GM12878 (cell line): ENCODE measurements around the gene KIRREL2. TPM values are rescaled to one million over a fixed set of nuclear protein-coding genes. Genes with fewer than 3 reads are reported as not detected.

Source experiments
- CEBPB ChIP-seq, 2 experiments: fragments of 150-350 bp in 1 of 2; IDR thresholded peaks; 2 replicates each; pipeline ENCODE4 v1.6.1; 2012 to 2014; ENCODE audit warnings: low read depth in 2 of 2, low read length in 2 of 2, borderline replicate concordance in 1 of 2, inconsistent platforms in 1 of 2
- JUND ChIP-seq: IDR thresholded peaks from 2 replicates; pipeline ENCODE4 v1.6.1; 2012; ENCODE audit warnings: low read depth, mild to moderate bottlenecking, low read length, improper control_type of control experiment, moderate library complexity
- NFYA ChIP-seq: IDR thresholded peaks from 2 replicates; pipeline ENCODE4 v1.6.1; 2011; ENCODE audit warnings: low read depth, mild to moderate bottlenecking, low read length, improper control_type of control experiment, borderline replicate concordance
- NR2C1 ChIP-seq: fragments of 450-650 bp; IDR thresholded peaks from 2 replicates; pipeline ENCODE4 v1.6.1; 2017; ENCODE audit warnings: antibody characterized with exemption, mild to moderate bottlenecking, moderate library complexity
- RCOR1 ChIP-seq: conservative IDR thresholded peaks from 2 replicates; pipeline ENCODE4 v1.6.1; 2012; ENCODE audit warnings: low read depth, low read length, improper control_type of control experiment
- TBL1XR1 ChIP-seq: IDR thresholded peaks from 2 replicates; pipeline ENCODE4 v1.6.1; 2012; ENCODE audit warnings: low read depth, low read length, improper control_type of control experiment
- TCF7 ChIP-seq: IDR thresholded peaks from 2 replicates; pipeline ENCODE4 v1.6.1; 2014; ENCODE audit warnings: antibody characterized with exemption, borderline replicate concordance
- YBX1 ChIP-seq: fragments of 450-650 bp; IDR thresholded peaks from 2 replicates; pipeline ENCODE4 v1.6.1; 2016; ENCODE audit warnings: antibody characterized with exemption
- ZNF207 ChIP-seq: fragments of 450-650 bp; IDR thresholded peaks from 2 replicates; pipeline ENCODE4 v1.6.1; 2014; ENCODE audit warnings: antibody characterized with exemption, mild to moderate bottlenecking, borderline replicate concordance
- ZSCAN29 ChIP-seq: fragments of 450-650 bp; IDR thresholded peaks from 2 replicates; pipeline ENCODE4 v1.6.1; 2017; ENCODE audit warnings: mild to moderate bottlenecking, moderate library complexity
- polyA plus RNA-seq, 11 experiments: library from polyadenylated mRNA; depleted of rRNA in 4 of 11; unstranded in 6 of 11; stranded (reverse) in 5 of 11; fragments of >200 nt; fragmentation: Nextera tagmentation in 4 of 11; fragmentation: Illumina TruSeq in 1 of 11; extraction: Ambion mirVana in 4 of 11; extraction: Trizol in 1 of 11; gene quantifications; 1 replicate in 1 of 11; 2 replicates in 10 of 11; pipeline versions ENCODE4 v1.2.1 to v1.2.3, GENCODE V29; 2011 to 2016; ENCODE audit warnings: inconsistent platforms in 2 of 11, missing spikeins in 2 of 11, low read depth in 1 of 11
- total RNA-seq, 4 experiments: library from RNA; depleted of rRNA in 3 of 4; stranded (reverse); fragments of >200 nt in 3 of 4; fragmentation: Illumina TruSeq in 1 of 4; extraction: Trizol in 1 of 4; gene quantifications; 2 replicates each; pipeline versions ENCODE4 v1.2.1 to v1.2.3, GENCODE V29; 2013 to 2021
- TF ChIP-seq, protein P1 (sequence below): IDR thresholded peaks from 2 replicates; pipeline ENCODE4 v1.6.1; 2012; ENCODE audit warnings: mild to moderate bottlenecking, low read depth, low read length
- TF ChIP-seq, protein P2 (sequence below): fragments of 450-650 bp; conservative IDR thresholded peaks from 2 replicates; pipeline ENCODE4 v1.6.1; 2017; ENCODE audit warnings: mild to moderate bottlenecking, moderate library complexity
- TF ChIP-seq, protein P3 (sequence below): fragments of 450-650 bp; IDR thresholded peaks from 2 replicates; pipeline ENCODE4 v1.6.1; 2016; ENCODE audit warnings: mild to moderate bottlenecking
- TF ChIP-seq, protein P4 (sequence below): fragments of 450-650 bp; IDR thresholded peaks from 2 replicates; pipeline ENCODE4 v1.6.1; 2016; ENCODE audit warnings: mild to moderate bottlenecking, moderate library complexity, borderline replicate concordance

The KIRREL2 gene
- total and polyA plus RNA-seq, 10 of the 15 experiments (the other 5 are each of a cell fraction or from before 2014, with no cell fraction given): 0.03 to 0.06 TPM; not detected in 8

DNA sequence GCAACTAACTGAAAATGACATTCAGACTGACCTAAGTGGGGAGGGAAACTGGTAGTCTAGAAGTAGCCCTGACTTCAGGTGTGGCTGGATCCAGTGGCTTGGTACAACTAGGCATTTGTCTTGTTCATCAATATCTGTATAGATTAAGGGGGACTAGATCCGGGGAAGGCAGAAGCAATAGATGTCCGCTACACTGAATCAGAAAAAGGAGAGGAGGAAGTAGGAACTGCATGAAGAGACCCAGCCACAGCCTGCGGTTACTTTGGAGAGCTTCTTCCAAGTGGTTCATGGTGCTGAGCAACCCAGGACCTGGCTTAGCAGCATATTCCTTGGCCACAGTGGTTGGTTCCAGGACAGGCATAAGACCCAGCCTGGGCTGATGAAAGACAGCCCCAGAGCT, 34.1 kb upstream of the KIRREL2 start (continued):
- TF ChIP-seq RCOR1: no peak
- TF ChIP-seq CEBPB (IDR thresholded peaks at IDR 0.05; ENCODE audit: borderline replicate concordance in 1 of 2, low read depth in 2 of 2, low read length in 2 of 2): no peak
- TF ChIP-seq ZNF207: no peak
- no peak for TF ChIP-seq TBL1XR1
- TF ChIP-seq, protein P1, sequence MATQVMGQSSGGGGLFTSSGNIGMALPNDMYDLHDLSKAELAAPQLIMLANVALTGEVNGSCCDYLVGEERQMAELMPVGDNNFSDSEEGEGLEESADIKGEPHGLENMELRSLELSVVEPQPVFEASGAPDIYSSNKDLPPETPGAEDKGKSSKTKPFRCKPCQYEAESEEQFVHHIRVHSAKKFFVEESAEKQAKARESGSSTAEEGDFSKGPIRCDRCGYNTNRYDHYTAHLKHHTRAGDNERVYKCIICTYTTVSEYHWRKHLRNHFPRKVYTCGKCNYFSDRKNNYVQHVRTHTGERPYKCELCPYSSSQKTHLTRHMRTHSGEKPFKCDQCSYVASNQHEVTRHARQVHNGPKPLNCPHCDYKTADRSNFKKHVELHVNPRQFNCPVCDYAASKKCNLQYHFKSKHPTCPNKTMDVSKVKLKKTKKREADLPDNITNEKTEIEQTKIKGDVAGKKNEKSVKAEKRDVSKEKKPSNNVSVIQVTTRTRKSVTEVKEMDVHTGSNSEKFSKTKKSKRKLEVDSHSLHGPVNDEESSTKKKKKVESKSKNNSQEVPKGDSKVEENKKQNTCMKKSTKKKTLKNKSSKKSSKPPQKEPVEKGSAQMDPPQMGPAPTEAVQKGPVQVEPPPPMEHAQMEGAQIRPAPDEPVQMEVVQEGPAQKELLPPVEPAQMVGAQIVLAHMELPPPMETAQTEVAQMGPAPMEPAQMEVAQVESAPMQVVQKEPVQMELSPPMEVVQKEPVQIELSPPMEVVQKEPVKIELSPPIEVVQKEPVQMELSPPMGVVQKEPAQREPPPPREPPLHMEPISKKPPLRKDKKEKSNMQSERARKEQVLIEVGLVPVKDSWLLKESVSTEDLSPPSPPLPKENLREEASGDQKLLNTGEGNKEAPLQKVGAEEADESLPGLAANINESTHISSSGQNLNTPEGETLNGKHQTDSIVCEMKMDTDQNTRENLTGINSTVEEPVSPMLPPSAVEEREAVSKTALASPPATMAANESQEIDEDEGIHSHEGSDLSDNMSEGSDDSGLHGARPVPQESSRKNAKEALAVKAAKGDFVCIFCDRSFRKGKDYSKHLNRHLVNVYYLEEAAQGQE: no peak
- TF ChIP-seq TCF7: no peak
- TF ChIP-seq NR2C1: no peak
- TF ChIP-seq, protein P2, sequence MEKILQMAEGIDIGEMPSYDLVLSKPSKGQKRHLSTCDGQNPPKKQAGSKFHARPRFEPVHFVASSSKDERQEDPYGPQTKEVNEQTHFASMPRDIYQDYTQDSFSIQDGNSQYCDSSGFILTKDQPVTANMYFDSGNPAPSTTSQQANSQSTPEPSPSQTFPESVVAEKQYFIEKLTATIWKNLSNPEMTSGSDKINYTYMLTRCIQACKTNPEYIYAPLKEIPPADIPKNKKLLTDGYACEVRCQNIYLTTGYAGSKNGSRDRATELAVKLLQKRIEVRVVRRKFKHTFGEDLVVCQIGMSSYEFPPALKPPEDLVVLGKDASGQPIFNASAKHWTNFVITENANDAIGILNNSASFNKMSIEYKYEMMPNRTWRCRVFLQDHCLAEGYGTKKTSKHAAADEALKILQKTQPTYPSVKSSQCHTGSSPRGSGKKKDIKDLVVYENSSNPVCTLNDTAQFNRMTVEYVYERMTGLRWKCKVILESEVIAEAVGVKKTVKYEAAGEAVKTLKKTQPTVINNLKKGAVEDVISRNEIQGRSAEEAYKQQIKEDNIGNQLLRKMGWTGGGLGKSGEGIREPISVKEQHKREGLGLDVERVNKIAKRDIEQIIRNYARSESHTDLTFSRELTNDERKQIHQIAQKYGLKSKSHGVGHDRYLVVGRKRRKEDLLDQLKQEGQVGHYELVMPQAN: no peak
- TF ChIP-seq, protein P3, sequence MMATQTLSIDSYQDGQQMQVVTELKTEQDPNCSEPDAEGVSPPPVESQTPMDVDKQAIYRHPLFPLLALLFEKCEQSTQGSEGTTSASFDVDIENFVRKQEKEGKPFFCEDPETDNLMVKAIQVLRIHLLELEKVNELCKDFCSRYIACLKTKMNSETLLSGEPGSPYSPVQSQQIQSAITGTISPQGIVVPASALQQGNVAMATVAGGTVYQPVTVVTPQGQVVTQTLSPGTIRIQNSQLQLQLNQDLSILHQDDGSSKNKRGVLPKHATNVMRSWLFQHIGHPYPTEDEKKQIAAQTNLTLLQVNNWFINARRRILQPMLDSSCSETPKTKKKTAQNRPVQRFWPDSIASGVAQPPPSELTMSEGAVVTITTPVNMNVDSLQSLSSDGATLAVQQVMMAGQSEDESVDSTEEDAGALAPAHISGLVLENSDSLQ: no peak
- no peak for TF ChIP-seq JUND
- no peak for TF ChIP-seq YBX1
- no peak for TF ChIP-seq NFYA
- TF ChIP-seq ZSCAN29: no peak
- TF ChIP-seq, protein P4, sequence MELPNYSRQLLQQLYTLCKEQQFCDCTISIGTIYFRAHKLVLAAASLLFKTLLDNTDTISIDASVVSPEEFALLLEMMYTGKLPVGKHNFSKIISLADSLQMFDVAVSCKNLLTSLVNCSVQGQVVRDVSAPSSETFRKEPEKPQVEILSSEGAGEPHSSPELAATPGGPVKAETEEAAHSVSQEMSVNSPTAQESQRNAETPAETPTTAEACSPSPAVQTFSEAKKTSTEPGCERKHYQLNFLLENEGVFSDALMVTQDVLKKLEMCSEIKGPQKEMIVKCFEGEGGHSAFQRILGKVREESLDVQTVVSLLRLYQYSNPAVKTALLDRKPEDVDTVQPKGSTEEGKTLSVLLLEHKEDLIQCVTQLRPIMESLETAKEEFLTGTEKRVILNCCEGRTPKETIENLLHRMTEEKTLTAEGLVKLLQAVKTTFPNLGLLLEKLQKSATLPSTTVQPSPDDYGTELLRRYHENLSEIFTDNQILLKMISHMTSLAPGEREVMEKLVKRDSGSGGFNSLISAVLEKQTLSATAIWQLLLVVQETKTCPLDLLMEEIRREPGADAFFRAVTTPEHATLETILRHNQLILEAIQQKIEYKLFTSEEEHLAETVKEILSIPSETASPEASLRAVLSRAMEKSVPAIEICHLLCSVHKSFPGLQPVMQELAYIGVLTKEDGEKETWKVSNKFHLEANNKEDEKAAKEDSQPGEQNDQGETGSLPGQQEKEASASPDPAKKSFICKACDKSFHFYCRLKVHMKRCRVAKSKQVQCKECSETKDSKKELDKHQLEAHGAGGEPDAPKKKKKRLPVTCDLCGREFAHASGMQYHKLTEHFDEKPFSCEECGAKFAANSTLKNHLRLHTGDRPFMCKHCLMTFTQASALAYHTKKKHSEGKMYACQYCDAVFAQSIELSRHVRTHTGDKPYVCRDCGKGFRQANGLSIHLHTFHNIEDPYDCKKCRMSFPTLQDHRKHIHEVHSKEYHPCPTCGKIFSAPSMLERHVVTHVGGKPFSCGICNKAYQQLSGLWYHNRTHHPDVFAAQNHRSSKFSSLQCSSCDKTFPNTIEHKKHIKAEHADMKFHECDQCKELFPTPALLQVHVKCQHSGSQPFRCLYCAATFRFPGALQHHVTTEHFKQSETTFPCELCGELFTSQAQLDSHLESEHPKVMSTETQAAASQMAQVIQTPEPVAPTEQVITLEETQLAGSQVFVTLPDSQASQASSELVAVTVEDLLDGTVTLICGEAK: no peak
